HG03354 (cell line): ENCODE data around the gene NCKAP5.

Experiments used
- ATAC-seq: cut with Tn5 transposase; IDR thresholded peaks from one replicate; pipeline ENCODE4 v1.9.1; 2021; ENCODE audit warnings: mild to moderate bottlenecking; ENCODE audit not compliant: unreplicated experiment, poor library complexity, severe bottlenecking

Gene NCKAP5

GRCh38 chr2:133502678-133503077 lies 65.6 kb downstream of the NCKAP5 start:
- peak; percentile 14 for ATAC-seq

GRCh38 chr2:133500917-133501316 lies 67.3 kb downstream of the NCKAP5 start:
- no peak for ATAC-seq

- peak; percentile 65 for ATAC-seq
Observed at GRCh38 chr2:133498662-133499585, 69.3 kb downstream of the NCKAP5 start.

GRCh38 chr2:133497951-133498565 lies 70.2 kb downstream of the NCKAP5 start:
- no peak for ATAC-seq

- no peak for ATAC-seq
Observed at GRCh38 chr2:133497270-133497893, 70.9 kb downstream of the NCKAP5 start.

GRCh38 chr2:133496501-133497269 lies 71.6 kb downstream of the NCKAP5 start:
- ATAC-seq, result no peak

GRCh38 chr2:133495226-133495625 lies 73.0 kb downstream of the NCKAP5 start:
- no peak for ATAC-seq

GRCh38 chr2:133492719-133493380 lies 75.4 kb downstream of the NCKAP5 start:
- no peak for ATAC-seq

- ATAC-seq, result no peak
Observed at GRCh38 chr2:133490411-133490980, 77.8 kb downstream of the NCKAP5 start.

GRCh38 chr2:133489641-133490410 lies 78.4 kb downstream of the NCKAP5 start:
- ATAC-seq, result no peak

GRCh38 chr2:133489146-133489545 lies 79.1 kb downstream of the NCKAP5 start:
- ATAC-seq, result no peak

- no peak for ATAC-seq
Observed at GRCh38 chr2:133486771-133487191, 81.5 kb downstream of the NCKAP5 start.

- ATAC-seq, result no peak
Observed at GRCh38 chr2:133485868-133486267, 82.4 kb downstream of the NCKAP5 start.

- ATAC-seq, result peak; percentile 88
Observed at GRCh38 chr2:133484784-133485183, 83.5 kb downstream of the NCKAP5 start.

GRCh38 chr2:133484106-133484505 lies 84.2 kb downstream of the NCKAP5 start:
- ATAC-seq, result no peak

- no peak for ATAC-seq
Observed at GRCh38 chr2:133483181-133483580, 85.1 kb downstream of the NCKAP5 start.

- no peak for ATAC-seq
Observed at GRCh38 chr2:133480707-133481429, 87.4 kb downstream of the NCKAP5 start.

GRCh38 chr2:133477616-133477990 lies 90.7 kb downstream of the NCKAP5 start:
- no peak for ATAC-seq
